Measurements from ENCODE around the gene PSMB8. TPM values are rescaled to one million over a fixed set of nuclear protein-coding genes. Genes with fewer than 3 reads are reported as not detected.

PSMB8 gene
- total RNA-seq, 1 experiment from 2014 or later, result 13.8 TPM

GRCh38 chr6:32818867-32819266 is 25.0 kb downstream of the PSMB8 start:
- ATAC-seq, result no peak
- H3K27ac Mint-ChIP-seq, result no peak overlapping the region
- H3K27me3 Mint-ChIP-seq (ENCODE audit: low read depth), result peaks cover 9% of the 10 kb centered on the region
- no peaks in the 10 kb centered on the region for H3K36me3 Mint-ChIP-seq
- ChIA-PET CTCF (no interaction called here), POLR2A (no interaction called here)
- no peak for TF ChIP-seq USF1 (CRISPR knock-in tag; IDR thresholded peaks at IDR 0.05)
- no peak for TF ChIP-seq KAT7 (CRISPR knock-in tag; IDR thresholded peaks at IDR 0.05; ENCODE audit: borderline replicate concordance)
- no peak for TF ChIP-seq NR3C1 (CRISPR knock-in tag; conservative IDR thresholded peaks at IDR 0.05; ENCODE audit: low read depth)
- TF ChIP-seq ZNF263 (CRISPR knock-in tag; IDR thresholded peaks at IDR 0.05; ENCODE audit: low read depth), result no peak
- TF ChIP-seq AFF4 (CRISPR knock-in tag; IDR thresholded peaks at IDR 0.05; ENCODE audit: borderline replicate concordance), result no peak
- TF ChIP-seq ZNF232 (CRISPR knock-in tag; IDR thresholded peaks at IDR 0.05), result no peak
- no peak for TF ChIP-seq PRRX2 (CRISPR knock-in tag; IDR thresholded peaks at IDR 0.05)
- TF ChIP-seq MYBL2 (CRISPR knock-in tag; IDR thresholded peaks at IDR 0.05), result no peak
- TF ChIP-seq HMGXB4 (CRISPR knock-in tag; IDR thresholded peaks at IDR 0.05), result no peak
- TF ChIP-seq ZNF281 (CRISPR knock-in tag; IDR thresholded peaks at IDR 0.05), result no peak
- no peak for DNase-seq (ENCODE audit: low spot score)
- H3K9me3 Mint-ChIP-seq, result no peaks in the 10 kb centered on the region
- no peak overlapping the region for H3K4me3 Mint-ChIP-seq
- no peaks in the 10 kb centered on the region for H3K4me1 Mint-ChIP-seq

GRCh38 chr6:32816746-32817204 is 27.1 kb downstream of the PSMB8 start, which contains the start of gene HLA-DOB:
Gene HLA-DOB, minus strand, starts transcription at chr6:32817002. Its CDS starts 51 bp downstream, at chr6:32816951.
- POLR2A ChIA-PET, result no interaction called here
- H3K27me3 Mint-ChIP-seq (ENCODE audit: low read depth), result peaks cover 19% of the 10 kb centered on the region
- H3K4me1 Mint-ChIP-seq, result no peaks in the 10 kb centered on the region
- CTCF ChIA-PET, result interaction anchor here (0.7 to 1.0 kb wide), 2 partner anchors 22 to 51 kb away, joined by 4 to 6 read pairs; partner anchors contain the start of gene TAP2
- ATAC-seq, result peak; percentile 32; the same call in 1 of the 2 replicates
- H3K9me3 Mint-ChIP-seq, result no peaks in the 10 kb centered on the region
- no peak for DNase-seq (ENCODE audit: low spot score)
- no peak within 1 kb of the TSS for H3K4me3 Mint-ChIP-seq
- no peaks in the 10 kb centered on the region for H3K36me3 Mint-ChIP-seq
- peak within 1 kb of the TSS; percentile 48; the same call in 1 of the 2 replicates for H3K27ac Mint-ChIP-seq
- TF ChIP-seq CBFB (CRISPR knock-in tag; IDR thresholded peaks at IDR 0.05; ENCODE audit: low read depth), result no peak
- no peak for TF ChIP-seq ZNF281 (CRISPR knock-in tag; IDR thresholded peaks at IDR 0.05)
- no peak for TF ChIP-seq ETV6 (CRISPR knock-in tag; IDR thresholded peaks at IDR 0.05)
- no peak for TF ChIP-seq AR (CRISPR knock-in tag; IDR thresholded peaks at IDR 0.05)
- no peak for TF ChIP-seq ATF1 (CRISPR knock-in tag; IDR thresholded peaks at IDR 0.05)
- no peak for TF ChIP-seq AFF4 (CRISPR knock-in tag; IDR thresholded peaks at IDR 0.05; ENCODE audit: borderline replicate concordance)
- no peak for TF ChIP-seq ZNF121 (CRISPR knock-in tag; IDR thresholded peaks at IDR 0.05)
